GM18951 (cell line): ENCODE data around the gene PAH.

Experiments
- POLR2A ChIP-seq: IDR thresholded peaks from 4 replicates; pipeline ENCODE4 v1.6.1; 2011; ENCODE audit warnings: mild to moderate bottlenecking; ENCODE audit not compliant: insufficient read length, insufficient read depth; ENCODE audit errors: extremely low read depth
- in situ Hi-C: fragments of 300-500 bp; cut with MboI; formaldehyde crosslinking; loops from one replicate; pipeline ENCODE4 v1.12.0; 2022; ENCODE audit warnings: low sequenced_read_pairs, mixed read lengths, inconsistent platforms; ENCODE audit not compliant: unreplicated experiment

Gene PAH

DNA sequence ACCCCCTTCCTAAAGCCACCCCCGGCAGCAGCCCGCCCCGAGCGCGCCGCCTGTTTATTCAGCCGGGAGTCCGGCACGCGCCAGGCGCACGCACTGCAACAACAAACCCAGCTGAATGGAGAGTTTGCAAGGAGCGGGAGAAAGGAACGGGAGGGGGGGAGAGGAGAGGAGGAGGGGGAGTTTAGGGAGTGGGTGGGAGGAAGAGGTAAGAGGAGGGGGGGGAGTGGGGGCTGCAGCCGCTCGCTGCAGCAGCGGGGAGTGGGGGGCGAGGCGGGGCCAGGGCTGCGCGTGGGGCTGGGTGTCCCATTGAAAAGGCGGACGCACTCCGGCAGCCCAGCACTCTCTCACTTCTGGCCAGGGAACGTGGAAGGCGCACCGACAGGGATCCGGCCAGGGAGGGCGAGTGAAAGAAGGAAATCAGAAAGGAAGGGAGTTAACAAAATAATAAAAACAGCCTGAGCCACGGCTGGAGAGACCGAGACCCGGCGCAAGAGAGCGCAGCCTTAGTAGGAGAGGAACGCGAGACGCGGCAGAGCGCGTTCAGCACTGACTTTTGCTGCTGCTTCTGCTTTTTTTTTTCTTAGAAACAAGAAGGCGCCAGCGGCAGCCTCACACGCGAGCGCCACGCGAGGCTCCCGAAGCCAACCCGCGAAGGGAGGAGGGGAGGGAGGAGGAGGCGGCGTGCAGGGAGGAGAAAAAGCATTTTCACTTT is 40.5 kb upstream of the PAH start, which contains the start of gene ASCL1:
TSS of gene ASCL1 (plus strand) at position 336 of the 712 bp plus-strand sequence. CDS start 571 bp downstream, outside the sequence.
- TF ChIP-seq POLR2A: no peak
- in situ Hi-C loops: no loop called here

DNA sequence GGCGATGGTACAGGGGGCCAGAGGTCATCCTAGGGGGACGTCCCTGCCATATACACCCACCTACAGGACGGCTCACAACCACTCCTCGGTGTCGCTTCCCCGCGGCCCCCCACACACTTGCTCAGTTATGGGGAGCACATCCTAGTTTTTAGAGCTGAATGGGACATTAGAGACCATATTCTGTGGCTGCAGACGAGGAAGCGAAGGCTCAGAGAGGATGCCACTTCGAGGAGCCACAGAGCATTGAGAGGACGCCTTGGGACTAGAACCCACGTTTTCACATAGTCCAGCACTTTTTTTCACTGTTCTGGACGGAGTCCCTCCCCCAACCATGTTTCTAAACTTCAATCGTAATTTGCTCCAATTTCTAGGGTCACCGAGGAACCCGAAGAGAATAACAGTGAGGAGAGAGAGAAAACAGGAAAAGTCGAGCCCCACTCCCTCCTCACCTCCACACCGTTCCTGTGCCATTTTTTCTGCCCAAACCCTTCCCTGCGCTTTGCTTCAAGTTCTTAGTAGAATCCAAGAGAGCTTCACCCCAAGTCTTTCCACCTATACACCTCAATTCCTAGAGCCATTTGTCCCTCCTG is 39.8 kb upstream of the PAH start:
- no peak for TF ChIP-seq POLR2A
- in situ Hi-C loops: no loop called here

DNA sequence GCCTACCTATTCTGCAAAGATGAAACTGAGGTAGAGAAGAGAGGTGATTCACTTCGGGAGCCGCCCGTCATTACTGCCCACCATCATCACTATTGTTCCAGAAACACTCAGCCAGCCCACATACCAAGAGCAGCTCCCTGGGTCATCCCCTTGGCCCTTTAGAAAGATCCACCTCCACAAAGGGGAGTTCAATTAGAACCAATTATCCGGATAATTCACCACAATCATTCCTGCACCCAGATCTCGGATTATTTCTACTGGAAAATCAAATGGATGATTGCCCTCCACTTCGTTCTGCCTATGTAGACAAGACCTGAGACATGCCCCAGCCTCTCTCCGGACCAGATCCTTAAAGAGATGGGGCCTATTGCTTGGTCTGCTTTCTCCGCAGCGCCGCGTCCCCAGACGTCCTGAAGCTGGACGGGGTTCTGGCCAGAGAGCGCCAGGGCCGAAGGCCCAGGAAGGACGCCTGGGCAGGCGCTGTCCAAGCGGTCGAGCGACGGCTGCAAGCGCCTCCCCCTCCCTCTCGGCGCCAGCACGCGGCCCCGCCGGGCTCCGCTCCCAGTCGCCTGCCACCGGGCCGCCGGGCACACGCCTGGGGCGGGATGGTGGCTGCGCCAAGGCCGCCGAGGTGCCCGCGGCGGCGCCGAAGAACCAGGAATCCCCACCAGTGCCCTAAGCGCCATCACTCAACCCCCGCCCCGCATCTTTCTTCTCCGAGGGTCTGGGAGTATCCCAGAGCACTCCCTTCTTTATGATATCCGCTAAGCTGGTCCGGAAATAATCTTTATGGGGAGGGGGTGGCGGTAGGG is 39.1 kb upstream of the PAH start:
- TF ChIP-seq POLR2A: no peak
- in situ Hi-C loops: no loop called here

DNA sequence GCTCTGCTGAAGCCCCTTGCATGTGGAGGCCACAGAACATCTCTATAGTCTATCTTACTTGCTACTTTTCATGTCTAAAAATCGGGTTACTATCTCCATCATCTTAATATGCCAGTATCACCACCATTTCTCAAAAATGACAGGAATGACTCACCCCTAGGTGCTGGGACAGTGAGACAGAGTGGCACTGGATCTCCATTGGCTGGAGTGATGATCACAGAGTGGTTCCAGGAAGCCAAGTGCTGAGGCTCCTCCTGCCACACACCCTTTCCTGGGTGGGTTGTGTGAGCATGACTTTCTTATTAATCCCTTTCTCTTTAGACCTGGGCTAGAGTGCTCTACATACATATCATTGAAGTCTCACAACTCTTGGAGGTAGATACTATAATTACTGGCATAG is 37.1 kb upstream of the PAH start:
- in situ Hi-C loops: no loop called here
- no peak for TF ChIP-seq POLR2A

DNA sequence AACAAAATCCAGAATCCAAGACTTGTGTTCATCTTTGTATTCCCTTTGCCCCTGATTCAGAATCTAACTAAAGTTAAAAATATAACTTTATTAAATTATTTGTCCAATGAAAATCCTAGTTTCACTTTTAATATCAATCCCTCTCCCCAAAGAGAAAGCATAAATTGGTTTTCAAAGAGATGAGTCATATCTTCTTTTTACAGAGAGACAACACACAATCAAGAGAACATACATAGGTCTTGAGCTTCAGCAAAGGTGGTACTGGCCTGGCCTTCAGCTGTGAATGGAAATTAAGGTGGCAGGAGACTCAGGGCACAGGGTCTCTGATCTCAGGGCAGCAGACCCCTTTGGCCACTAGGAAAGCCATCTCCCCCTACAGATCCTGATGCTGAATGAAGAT is 36.2 kb upstream of the PAH start:
- TF ChIP-seq POLR2A: no peak
- in situ Hi-C loops: no loop called here

DNA sequence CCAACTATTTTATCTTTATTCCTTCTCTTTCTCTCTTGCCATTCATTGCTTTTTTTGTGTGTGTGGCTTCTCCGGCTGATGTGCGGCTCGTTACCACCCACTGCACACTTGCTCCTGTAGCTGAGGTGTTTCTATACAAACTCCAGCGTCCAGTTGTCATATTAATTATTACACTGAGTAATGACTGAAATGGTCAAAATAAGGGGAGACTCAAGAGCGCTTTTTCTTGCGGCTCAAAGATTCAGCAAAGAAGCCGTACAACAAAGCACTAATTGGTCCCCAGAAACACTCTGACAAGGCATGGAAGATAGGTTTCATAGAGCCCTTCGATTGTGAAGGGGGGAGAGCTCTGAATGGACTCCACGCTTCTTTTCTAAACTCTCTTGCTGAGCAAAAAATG is 34.8 kb upstream of the PAH start:
- no peak for TF ChIP-seq POLR2A

DNA sequence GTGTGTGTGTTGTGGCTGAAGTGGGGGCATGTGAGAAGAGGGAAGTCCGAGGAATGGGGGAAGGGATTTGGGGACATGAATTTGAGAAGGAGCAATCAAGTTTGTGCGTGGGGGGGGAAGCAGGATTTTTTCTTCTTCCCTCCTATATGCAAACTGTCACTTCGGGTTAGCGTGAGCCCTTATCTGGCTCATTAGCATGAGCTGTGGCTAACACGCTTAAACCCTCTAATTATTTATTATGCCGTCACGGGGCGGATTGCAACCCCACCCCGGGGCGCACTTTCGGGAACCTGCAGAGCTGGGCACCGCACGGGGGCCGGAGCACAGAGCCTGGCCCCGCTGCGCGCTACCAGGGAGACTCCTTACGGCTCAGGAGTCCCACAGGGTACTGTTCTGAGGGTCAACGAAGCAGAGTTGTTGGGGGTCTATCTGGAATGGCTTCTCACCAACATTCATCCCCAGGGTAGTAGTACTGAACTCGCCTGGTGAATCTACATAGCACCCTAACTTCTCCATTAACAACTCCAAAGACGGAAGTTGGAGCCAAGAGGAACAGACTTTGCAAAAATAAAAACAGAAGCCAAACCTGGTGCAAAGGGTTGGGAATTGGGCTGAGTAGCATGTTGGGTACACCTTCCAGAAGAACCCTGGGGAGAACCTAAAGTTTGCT is 34.0 kb upstream of the PAH start:
- no peak for TF ChIP-seq POLR2A
- in situ Hi-C loops: no loop called here

More for the DNA sequence above, 34.8 kb upstream of the PAH start:
- in situ Hi-C loops: no loop called here

DNA sequence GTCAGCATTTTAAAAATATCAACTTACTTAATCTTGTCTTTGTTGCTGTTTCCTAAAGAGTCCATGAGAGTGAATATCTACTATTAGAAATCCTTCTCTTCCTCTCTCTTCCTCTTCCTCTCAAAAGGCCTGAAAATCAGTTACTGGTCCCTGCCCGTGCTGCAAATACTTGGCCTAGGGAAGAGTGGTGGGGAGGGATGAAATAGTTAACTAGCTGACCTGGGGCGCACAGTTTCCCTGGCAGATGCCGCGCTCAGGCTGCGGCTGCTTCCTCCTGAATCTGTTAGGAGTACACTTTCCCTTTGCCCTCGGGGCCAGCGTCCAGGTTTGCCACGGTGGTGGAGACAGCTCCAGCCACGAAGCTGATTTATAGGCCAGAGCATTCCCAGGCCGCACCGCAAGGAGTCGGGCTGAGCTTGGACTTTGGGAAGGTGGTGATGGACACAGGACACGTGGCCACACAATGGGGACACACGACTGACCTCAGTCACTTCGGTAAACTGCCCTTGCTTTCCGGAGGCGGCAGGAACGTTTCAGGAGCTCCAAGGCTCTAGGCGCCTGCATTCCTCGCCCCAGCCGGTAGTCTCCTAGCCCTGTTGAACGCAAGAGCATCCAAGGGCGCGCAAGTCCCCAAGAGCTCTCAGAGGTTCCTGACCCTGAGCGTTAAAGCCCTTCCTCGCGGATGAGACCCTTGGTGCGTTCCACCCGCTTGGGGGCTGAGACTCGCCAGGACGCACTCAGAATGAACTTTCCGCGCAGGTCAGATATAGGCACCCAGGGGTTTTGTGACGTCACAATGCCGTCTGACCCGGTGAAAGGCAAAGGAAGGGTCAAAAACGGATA is 33.3 kb upstream of the PAH start:
- TF ChIP-seq POLR2A: no peak
- in situ Hi-C loops: no loop called here

DNA sequence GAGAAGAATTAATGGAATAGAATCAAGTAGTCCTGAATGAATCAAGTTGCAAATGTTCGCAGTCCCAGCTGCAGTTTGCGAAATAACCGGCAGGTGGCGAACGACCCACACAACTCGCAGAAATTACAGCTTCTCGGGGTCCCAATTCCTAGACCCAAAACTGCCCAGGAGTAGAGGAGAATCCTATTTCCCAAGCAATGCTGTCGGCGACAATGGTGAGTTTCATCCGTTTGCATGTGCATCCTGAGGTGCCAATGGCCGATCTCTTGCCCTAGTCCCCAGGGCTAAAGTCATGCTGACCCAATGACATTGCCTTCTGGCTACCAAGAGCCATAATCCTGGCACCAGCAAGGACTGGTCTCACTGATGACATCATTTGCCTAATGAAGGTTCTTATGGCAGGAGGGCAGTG is 31.9 kb upstream of the PAH start:
- TF ChIP-seq POLR2A: no peak
- in situ Hi-C loops: loop anchor here (5.0 kb wide), 1 partner anchor 603 kb away; no protein-coding TSS in a partner anchor

DNA sequence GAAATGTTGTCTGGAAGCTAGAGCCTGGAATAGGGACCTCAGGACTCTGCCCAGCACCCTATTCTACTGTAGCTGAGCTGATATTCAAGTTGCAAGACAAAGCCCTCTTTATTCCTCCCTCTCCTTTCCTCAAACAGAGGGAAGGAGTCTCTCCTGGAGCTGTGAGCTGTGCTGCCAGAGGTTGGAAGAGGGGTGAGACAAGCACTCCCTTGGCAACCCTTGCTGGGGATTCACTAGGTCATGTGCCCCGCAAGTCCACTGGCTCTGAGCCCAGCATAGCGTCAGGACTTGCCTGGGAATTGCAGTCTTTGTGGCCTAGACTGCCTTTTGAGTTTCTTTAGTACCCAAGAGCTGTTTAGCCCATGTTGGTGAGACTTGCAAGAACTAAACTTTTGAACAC is 29.0 kb upstream of the PAH start:
- no peak for TF ChIP-seq POLR2A

DNA sequence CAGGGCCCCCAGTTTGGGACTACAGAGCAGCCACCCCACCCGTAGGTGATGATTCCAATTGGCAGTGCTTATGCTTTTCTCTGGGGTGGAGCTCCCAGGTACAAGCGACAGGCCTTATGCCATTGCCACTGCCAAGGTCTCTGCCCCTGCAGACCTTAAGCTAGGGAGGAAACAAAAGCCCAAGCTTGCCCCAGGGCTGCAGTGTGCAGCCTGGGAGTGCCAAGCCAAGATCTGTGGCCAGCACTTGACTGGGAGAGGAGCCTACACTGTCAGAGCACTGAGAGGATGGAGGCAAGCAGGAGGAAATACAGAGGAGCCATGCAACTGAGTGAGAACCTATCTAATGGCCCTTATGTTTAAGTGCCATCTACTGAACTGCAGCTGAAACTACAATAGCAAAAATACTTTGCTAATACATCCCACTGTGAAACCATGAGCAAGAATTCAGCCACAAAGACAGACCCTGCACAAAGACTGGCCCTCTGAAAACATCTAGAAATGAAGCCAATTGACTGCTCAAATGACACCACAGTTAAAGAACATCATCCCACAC is 22.7 kb upstream of the PAH start:
- no peak for TF ChIP-seq POLR2A

More for the DNA sequence above, 29.0 kb upstream of the PAH start:
- in situ Hi-C loops: loop anchor here (5.0 kb wide), 1 partner anchor 606 kb away; no protein-coding TSS in a partner anchor

DNA sequence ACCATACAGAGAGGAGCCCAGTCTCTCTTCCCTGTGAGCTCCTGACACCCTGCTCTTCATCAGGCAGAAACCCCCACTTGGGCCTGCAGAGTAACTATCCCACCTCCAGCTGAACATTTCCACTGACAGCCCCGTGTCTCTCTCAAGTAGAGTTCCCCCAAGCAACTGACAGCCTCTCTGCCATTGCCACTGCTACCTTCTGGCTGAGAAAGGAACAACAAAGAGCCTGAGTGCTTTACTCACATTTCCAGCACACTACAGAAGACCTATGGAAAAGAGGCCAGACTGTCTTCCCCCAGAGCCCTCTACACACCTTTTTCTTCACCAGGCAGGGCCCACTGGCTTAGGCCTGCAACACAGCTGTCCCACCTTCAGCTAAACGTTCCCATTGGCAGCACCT is 22.0 kb upstream of the PAH start:
- no peak for TF ChIP-seq POLR2A
- in situ Hi-C loops: no loop called here

More for the DNA sequence above, 22.7 kb upstream of the PAH start:
- in situ Hi-C loops: no loop called here
